Stomach (tissue), 4 donors: ENCODE measurements around the gene DRC1.

Experiments
- EP300 ChIP-seq: sonication (generic); formaldehyde crosslinking; IDR thresholded peaks from one replicate; pipeline ENCODE4 v1.6.1; 2017; ENCODE audit warnings: antibody characterized with exemption
- POLR2A ChIP-seq, 4 donors: fragments of 450-650 bp; IDR thresholded peaks; one replicate each; pipeline ENCODE4 v1.6.1; 2016; ENCODE audit warnings: antibody characterized with exemption in 4 of 4, control low read depth in 2 of 4, mild to moderate bottlenecking in 1 of 4, moderate library complexity in 1 of 4
- POLR2AphosphoS5 ChIP-seq, 3 donors: sonication (generic); formaldehyde crosslinking; IDR thresholded peaks; one replicate each; pipeline ENCODE4 v1.6.1; 2016; ENCODE audit warnings: antibody characterized with exemption in 3 of 3
- TF ChIP-seq, protein P1 (sequence below), 7 experiments: fragments of 450-650 bp in 4 of 7; fragments of 200-600 bp in 3 of 7; sonication (generic) in 3 of 7; IDR thresholded peaks; one replicate each; pipeline ENCODE4 v1.5.1; 2016 to 2019; ENCODE audit warnings: antibody characterized with exemption in 7 of 7, control low read depth in 2 of 7, mild to moderate bottlenecking in 1 of 7

- TF ChIP-seq EP300 (no peak), POLR2A (IDR thresholded peaks at IDR 0.05) (no peak), POLR2AphosphoS5 (IDR thresholded peaks at IDR 0.05) (no peak)
- TF ChIP-seq, protein P1, sequence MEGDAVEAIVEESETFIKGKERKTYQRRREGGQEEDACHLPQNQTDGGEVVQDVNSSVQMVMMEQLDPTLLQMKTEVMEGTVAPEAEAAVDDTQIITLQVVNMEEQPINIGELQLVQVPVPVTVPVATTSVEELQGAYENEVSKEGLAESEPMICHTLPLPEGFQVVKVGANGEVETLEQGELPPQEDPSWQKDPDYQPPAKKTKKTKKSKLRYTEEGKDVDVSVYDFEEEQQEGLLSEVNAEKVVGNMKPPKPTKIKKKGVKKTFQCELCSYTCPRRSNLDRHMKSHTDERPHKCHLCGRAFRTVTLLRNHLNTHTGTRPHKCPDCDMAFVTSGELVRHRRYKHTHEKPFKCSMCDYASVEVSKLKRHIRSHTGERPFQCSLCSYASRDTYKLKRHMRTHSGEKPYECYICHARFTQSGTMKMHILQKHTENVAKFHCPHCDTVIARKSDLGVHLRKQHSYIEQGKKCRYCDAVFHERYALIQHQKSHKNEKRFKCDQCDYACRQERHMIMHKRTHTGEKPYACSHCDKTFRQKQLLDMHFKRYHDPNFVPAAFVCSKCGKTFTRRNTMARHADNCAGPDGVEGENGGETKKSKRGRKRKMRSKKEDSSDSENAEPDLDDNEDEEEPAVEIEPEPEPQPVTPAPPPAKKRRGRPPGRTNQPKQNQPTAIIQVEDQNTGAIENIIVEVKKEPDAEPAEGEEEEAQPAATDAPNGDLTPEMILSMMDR (IDR thresholded peaks at IDR 0.05): no peak
Measured at GRCh38 chr2:26363958-26364357, 37.8 kb upstream of the DRC1 start.
